B cell (primary cell): Measurements from ENCODE around the gene CACNA2D3. TPM values are rescaled to one million over a fixed set of nuclear protein-coding genes. Genes with fewer than 3 reads are reported as not detected.

ENCODE experiments used
- ATAC-seq: fragments of 200-7000 bp; cut with Tn5 transposase; one replicate; pipeline ENCODE4 v1.10.0; 2021; ENCODE audit warnings: low read depth, mild to moderate bottlenecking, moderate number of reproducible peaks, moderate library complexity
- CTCF ChIA-PET: fragments of 350-600 bp; sonication (Branson Sonifier 250); formaldehyde crosslinking; loops from one replicate; lab custom pipeline; 2021; ENCODE audit warnings: antibody characterized with exemption, inconsistent platforms; lab: Charles Lee
- POLR2A ChIA-PET: fragments of 350-600 bp; sonication (Branson Sonifier 250); formaldehyde crosslinking; loops from one replicate; lab custom pipeline; 2021; ENCODE audit warnings: antibody characterized with exemption; lab: Charles Lee
- DNase-seq: peaks from one replicate; pipeline ENCODE4 v3.0.0; 2013
- H2AFZ ChIP-seq: 2 replicates; pipeline ENCODE4 v1.6.1; 2012; ENCODE audit warnings: mild to moderate bottlenecking, low read depth, low read length; ENCODE audit not compliant: insufficient read depth, poor library complexity, severe bottlenecking
- H3K27ac ChIP-seq, 2 donors: 1 replicate in 1 of 2; 2 replicates in 1 of 2; pipeline ENCODE4 v1.5.1; 2012 to 2013; ENCODE audit warnings: low read length in 2 of 2, mild to moderate bottlenecking in 2 of 2, moderate library complexity in 1 of 2
- H3K27me3 ChIP-seq, 4 experiments: fragments of 200-600 bp in 1 of 4; sonication (generic) in 1 of 4; replicated peaks in 1 of 4; 1 replicate in 2 of 4; 2 replicates in 2 of 4; pipeline versions ENCODE4 v1.6.1 to v1.7.0; 2013 to 2016; ENCODE audit warnings: low read length in 3 of 4, mild to moderate bottlenecking in 2 of 4, mixed read lengths in 1 of 4, moderate library complexity in 1 of 4; ENCODE audit not compliant: insufficient read depth in 4 of 4, control insufficient read depth in 3 of 4; ENCODE audit errors: control extremely low read depth in 1 of 4
- H3K36me3 ChIP-seq, 2 experiments: replicated peaks in 1 of 2; 1 replicate in 1 of 2; 2 replicates in 1 of 2; pipeline versions ENCODE4 v1.6.1 to v1.7.1; 2013; ENCODE audit warnings: low read length in 1 of 2; ENCODE audit not compliant: insufficient read depth in 2 of 2, control insufficient read depth in 1 of 2; ENCODE audit errors: control extremely low read depth in 1 of 2, extremely low read depth in 1 of 2
- H3K4me1 ChIP-seq, 2 donors: fragments of 200-600 bp in 1 of 2; sonication (generic) in 1 of 2; 1 replicate in 1 of 2; 2 replicates in 1 of 2; pipeline versions ENCODE4 v1.5.1 to v1.6.1; 2013 to 2017; ENCODE audit warnings: low read length in 2 of 2; ENCODE audit not compliant: control insufficient read depth in 2 of 2, insufficient read depth in 2 of 2
- H3K4me2 ChIP-seq: replicated peaks from 2 replicates; pipeline ENCODE3; 2012; ENCODE audit warnings: mild to moderate bottlenecking, low read depth, low read length; ENCODE audit not compliant: poor library complexity, severe bottlenecking
- H3K4me3 ChIP-seq, 5 experiments: fragments of 200-600 bp in 1 of 5; sonication (generic) in 1 of 5; 1 replicate in 3 of 5; 2 replicates in 2 of 5; pipeline versions ENCODE4 v1.5.1 to v1.7.0; 2011 to 2016; ENCODE audit warnings: low read length in 4 of 5, mild to moderate bottlenecking in 4 of 5, low read depth in 2 of 5, control low read depth in 1 of 5, moderate library complexity in 1 of 5; ENCODE audit not compliant: insufficient read depth in 1 of 5; ENCODE audit errors: control extremely low read depth in 1 of 5, extremely low read depth in 1 of 5
- H3K79me2 ChIP-seq: fragments of 200-600 bp; sonication (generic); one replicate; pipeline ENCODE4 v1.6.0; 2016; ENCODE audit warnings: low read length; ENCODE audit not compliant: control insufficient read depth, insufficient read depth
- H3K9ac ChIP-seq: fragments of 200-600 bp; sonication (generic); 2 replicates; pipeline ENCODE4 v1.6.1; 2017; ENCODE audit warnings: mild to moderate bottlenecking, low read length, moderate library complexity
- H3K9me3 ChIP-seq, 3 donors: one replicate each; pipeline versions ENCODE4 v1.6.1 to v1.7.1; 2013; ENCODE audit warnings: low read length in 2 of 3; ENCODE audit not compliant: control insufficient read depth in 2 of 3, insufficient read depth in 1 of 3; ENCODE audit errors: control extremely low read depth in 1 of 3
- H4K20me1 ChIP-seq: 2 replicates; pipeline ENCODE4 v1.6.0; 2012; ENCODE audit warnings: mild to moderate bottlenecking, low read length; ENCODE audit not compliant: insufficient read depth, control insufficient read depth, poor library complexity, severe bottlenecking
- H3K27ac Mint-ChIP-seq: one replicate; pipeline ENCODE4 v1.8.0; 2021; ENCODE audit warnings: mixed read lengths
- H3K27me3 Mint-ChIP-seq: one replicate; pipeline ENCODE4 v1.8.0; 2021; ENCODE audit warnings: mixed read lengths
- H3K4me1 Mint-ChIP-seq: one replicate; pipeline ENCODE4 v1.8.0; 2021; ENCODE audit warnings: mixed read lengths
- H3K4me3 Mint-ChIP-seq: one replicate; pipeline ENCODE4 v1.8.0; 2021; ENCODE audit warnings: mixed read lengths
- H3K9me3 Mint-ChIP-seq: one replicate; pipeline ENCODE4 v1.8.0; 2022; ENCODE audit warnings: mixed read lengths; ENCODE audit not compliant: insufficient read depth
- EZH2 ChIP-seq: IDR thresholded peaks from 2 replicates; pipeline ENCODE4 v1.6.1; 2012; ENCODE audit warnings: borderline replicate concordance, low read depth, mild to moderate bottlenecking, moderate library complexity, low read length; ENCODE audit not compliant: insufficient read depth, poor library complexity, severe bottlenecking
- WGBS: methylation state at CpG from one replicate; pipeline ENCODE4 v1.1.5; 2013; ENCODE audit warnings: missing lambda C conversion rate; ENCODE audit not compliant: insufficient coverage; 5-methylcytosine and 5-hydroxymethylcytosine counted together
- intact Hi-C: fragments of 100-400 bp; cut with micrococcal nuclease; formaldehyde crosslinking; loops from one replicate; pipeline ENCODE4 v1.10.0; 2022
- polyA plus RNA-seq: library from polyadenylated mRNA; depleted of rRNA; stranded (reverse); fragments of >200 nt; gene quantifications from 2 replicates; pipeline ENCODE4 v1.2.3, GENCODE V29; 2012
- total RNA-seq, 2 donors: library from RNA; stranded (reverse); fragments of 120-200 nt in 1 of 2; gene quantifications; 1 replicate in 1 of 2; 2 replicates in 1 of 2; pipeline versions ENCODE4 v1.2.3 to v1.2.4, GENCODE V29; 2013 to 2022
- TF ChIP-seq, protein P1 (sequence below): fragments of 200-600 bp; IDR thresholded peaks from one replicate; pipeline ENCODE4 v1.8.0; 2022; ENCODE audit warnings: antibody characterized with exemption, mild to moderate bottlenecking

Gene CACNA2D3
- total and polyA plus RNA-seq, 2 donors (not counting 1 experiment from before 2014, with no cell fraction given), result not detected

DNA sequence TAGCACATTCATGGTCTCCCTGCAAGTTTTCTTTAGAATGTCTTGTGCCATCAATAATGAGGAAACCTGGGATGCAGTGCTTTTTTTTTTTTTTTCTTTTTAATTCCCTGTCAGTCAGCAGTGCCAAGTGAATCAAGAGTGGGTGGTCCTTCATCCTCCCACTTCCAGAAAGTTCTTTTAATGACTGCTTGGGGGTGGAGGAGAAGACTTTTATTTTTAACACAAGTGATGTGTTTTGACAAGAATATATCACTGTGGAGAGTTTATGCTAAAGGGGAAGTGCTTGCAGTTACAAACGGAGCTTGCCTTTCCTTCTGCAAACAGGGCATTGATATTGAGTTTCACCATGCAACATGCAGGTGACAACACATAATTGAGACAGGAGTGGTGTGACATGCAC is 69.7 kb downstream of the CACNA2D3 start:
- Mint-ChIP-seq H3K9me3 (peaks cover 6% of the 10 kb centered on the region), H3K4me1 (no peaks in the 10 kb centered on the region), H3K4me3 (no peak overlapping the region), H3K27me3 (no peaks in the 10 kb centered on the region), H3K27ac (no peak overlapping the region)
- ATAC-seq (no peak), DNase-seq (no peak)
- H3K4me1 ChIP-seq, result no peaks in the 10 kb centered on the region
- H2AFZ ChIP-seq, result no peak overlapping the region
- H3K36me3 ChIP-seq, result no peaks in the 10 kb centered on the region
- TF ChIP-seq, protein P1, sequence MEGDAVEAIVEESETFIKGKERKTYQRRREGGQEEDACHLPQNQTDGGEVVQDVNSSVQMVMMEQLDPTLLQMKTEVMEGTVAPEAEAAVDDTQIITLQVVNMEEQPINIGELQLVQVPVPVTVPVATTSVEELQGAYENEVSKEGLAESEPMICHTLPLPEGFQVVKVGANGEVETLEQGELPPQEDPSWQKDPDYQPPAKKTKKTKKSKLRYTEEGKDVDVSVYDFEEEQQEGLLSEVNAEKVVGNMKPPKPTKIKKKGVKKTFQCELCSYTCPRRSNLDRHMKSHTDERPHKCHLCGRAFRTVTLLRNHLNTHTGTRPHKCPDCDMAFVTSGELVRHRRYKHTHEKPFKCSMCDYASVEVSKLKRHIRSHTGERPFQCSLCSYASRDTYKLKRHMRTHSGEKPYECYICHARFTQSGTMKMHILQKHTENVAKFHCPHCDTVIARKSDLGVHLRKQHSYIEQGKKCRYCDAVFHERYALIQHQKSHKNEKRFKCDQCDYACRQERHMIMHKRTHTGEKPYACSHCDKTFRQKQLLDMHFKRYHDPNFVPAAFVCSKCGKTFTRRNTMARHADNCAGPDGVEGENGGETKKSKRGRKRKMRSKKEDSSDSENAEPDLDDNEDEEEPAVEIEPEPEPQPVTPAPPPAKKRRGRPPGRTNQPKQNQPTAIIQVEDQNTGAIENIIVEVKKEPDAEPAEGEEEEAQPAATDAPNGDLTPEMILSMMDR, result no peak
- 0% methylated on average over 1 of the region's 1 CpG for WGBS
- CTCF ChIA-PET, result no interaction called here
- no peak overlapping the region for H3K27ac ChIP-seq
- no peak overlapping the region for H3K4me3 ChIP-seq
- H3K9me3 ChIP-seq, result peaks cover 0 to 8% (median 0%) of the 10 kb centered on the region in 3 donors
- H3K9ac ChIP-seq, result no peak overlapping the region
- H3K4me2 ChIP-seq, result no peak overlapping the region
- intact Hi-C loops, result no loop called here
- H3K27me3 ChIP-seq, result no peaks in the 10 kb centered on the region
- H4K20me1 ChIP-seq, result no peaks in the 10 kb centered on the region
- POLR2A ChIA-PET, result no interaction called here
- no peaks in the 10 kb centered on the region for H3K79me2 ChIP-seq

DNA sequence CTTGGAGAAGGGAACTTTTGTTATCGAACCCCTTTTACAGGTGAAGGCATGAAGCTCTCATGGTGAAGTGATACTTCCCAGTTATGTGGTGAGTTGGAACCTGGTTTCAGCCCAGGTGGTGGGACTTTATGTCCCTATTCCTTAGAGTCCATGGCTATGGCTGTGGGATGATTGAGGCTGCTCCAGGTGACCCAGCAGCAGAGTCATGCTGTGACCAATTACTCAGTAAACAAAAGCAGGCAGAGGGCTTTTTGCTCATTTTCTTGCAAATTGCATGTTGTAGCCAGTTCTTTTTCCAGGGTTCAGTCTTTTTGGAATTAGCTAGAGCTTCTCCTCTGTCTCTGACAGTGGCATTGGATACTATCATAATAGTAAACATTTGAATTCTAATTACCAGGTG is 70.7 kb downstream of the CACNA2D3 start:
- H3K27me3 Mint-ChIP-seq, result no peaks in the 10 kb centered on the region
- H4K20me1 ChIP-seq, result no peaks in the 10 kb centered on the region
- ChIA-PET POLR2A (no interaction called here), CTCF (no interaction called here)
- no peak overlapping the region for H3K27ac Mint-ChIP-seq
- no peaks in the 10 kb centered on the region for H3K79me2 ChIP-seq
- TF ChIP-seq EZH2, result no peak
- TF ChIP-seq, protein P1, result no peak
- intact Hi-C loops, result no loop called here
- H3K27me3 ChIP-seq, result no peaks in the 10 kb centered on the region
- peaks cover 0 to 3% (median 0%) of the 10 kb centered on the region in 3 donors for H3K9me3 ChIP-seq
- H3K36me3 ChIP-seq, result no peaks in the 10 kb centered on the region
- no peak overlapping the region for H3K4me2 ChIP-seq
- no CpG with 5 or more reads among the region's 1 CpG for WGBS
- ATAC-seq (no peak), DNase-seq (no peak)
- H3K9ac ChIP-seq, result no peak overlapping the region
- no peaks in the 10 kb centered on the region for H3K4me1 Mint-ChIP-seq
- H3K4me3 Mint-ChIP-seq, result no peak overlapping the region
- H3K9me3 Mint-ChIP-seq, result peaks cover 6% of the 10 kb centered on the region
- H3K4me1 ChIP-seq, result no peaks in the 10 kb centered on the region
- no peak overlapping the region for H2AFZ ChIP-seq
- no peak overlapping the region for H3K27ac ChIP-seq
- H3K4me3 ChIP-seq, result no peak overlapping the region
